HG02973 (cell line): ENCODE measurements around the gene TADA3.
A peak's percentile ranks its signal among the peaks of the same experiment; 100 is the strongest.

ENCODE experiments used
- ATAC-seq: cut with Tn5 transposase; IDR thresholded peaks from one replicate; pipeline ENCODE4 v1.9.1; 2021; ENCODE audit warnings: moderate library complexity; ENCODE audit not compliant: unreplicated experiment

TADA3 gene

DNA sequence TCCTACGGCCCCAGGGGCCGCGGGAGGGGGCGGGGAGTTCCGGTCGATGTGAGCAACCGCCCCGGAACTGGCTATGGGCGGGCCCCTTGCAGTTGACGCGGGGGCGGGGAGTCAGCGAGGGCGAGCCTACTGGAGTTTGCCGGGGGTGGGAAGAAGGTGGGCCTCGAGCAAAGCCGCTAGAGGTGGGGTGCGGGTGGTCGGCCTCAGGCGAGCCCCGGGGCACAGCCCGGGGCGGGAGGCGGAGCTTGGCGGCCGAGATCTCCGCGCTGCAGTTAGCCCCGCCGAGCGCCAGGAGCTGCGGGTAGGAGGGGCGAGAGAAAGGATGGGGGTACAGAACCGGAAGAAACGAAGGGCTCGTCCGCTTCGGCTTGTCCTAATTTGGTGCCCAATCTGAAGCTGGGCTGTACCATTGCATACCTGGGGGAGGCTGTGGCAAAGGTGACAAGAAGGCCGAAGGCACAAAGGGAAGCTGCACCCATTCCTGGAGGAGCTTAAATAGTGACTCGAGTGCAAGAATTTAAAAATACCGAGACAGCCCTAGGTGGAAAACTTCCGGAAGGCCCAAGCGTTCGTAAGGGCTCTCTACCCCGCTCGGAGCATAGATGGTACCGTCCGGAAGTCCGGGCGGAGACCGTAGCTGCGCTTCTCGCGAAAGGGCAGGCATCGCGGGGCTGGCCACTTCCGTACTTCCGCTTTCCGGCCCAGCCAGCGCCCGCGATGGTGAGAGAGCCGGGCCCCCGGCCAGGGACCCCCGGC lies at the start of gene TADA3, which contains the start of gene ARPC4:
Gene TADA3 (minus strand): TSS at position 69 of the 756 bp plus-strand sequence. CDS start 1,007 bp downstream, outside the sequence.
Gene ARPC4 (plus strand): TSS at position 678 of the 756 bp plus-strand sequence. CDS start 40 bp downstream, at position 718.
- peak; percentile 84 for ATAC-seq

DNA sequence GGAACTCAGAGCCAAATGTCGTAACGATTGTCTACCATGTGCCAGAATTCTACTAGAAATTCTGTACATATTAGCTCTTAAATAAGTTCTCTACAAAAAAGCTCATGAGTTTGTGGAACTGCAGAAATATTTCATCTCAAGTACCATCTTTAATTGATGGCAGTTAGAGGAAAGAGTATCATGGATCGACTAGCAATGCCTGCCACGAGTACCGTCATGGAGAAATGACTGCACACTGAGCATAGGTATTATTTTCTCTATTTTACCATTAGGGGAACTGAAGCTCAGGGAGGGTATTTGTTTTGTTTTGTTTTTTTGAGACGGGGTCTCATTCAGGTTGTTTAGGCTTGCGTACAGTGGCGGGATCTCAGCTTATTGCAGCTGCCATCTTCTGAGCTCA lies 48.7 kb upstream of the TADA3 start:
- no peak for ATAC-seq

GRCh38 chr3:9838856-9839255 lies 46.6 kb upstream of the TADA3 start:
- ATAC-seq = no peak

GRCh38 chr3:9837701-9838582 lies 45.7 kb upstream of the TADA3 start:
- no peak for ATAC-seq

DNA sequence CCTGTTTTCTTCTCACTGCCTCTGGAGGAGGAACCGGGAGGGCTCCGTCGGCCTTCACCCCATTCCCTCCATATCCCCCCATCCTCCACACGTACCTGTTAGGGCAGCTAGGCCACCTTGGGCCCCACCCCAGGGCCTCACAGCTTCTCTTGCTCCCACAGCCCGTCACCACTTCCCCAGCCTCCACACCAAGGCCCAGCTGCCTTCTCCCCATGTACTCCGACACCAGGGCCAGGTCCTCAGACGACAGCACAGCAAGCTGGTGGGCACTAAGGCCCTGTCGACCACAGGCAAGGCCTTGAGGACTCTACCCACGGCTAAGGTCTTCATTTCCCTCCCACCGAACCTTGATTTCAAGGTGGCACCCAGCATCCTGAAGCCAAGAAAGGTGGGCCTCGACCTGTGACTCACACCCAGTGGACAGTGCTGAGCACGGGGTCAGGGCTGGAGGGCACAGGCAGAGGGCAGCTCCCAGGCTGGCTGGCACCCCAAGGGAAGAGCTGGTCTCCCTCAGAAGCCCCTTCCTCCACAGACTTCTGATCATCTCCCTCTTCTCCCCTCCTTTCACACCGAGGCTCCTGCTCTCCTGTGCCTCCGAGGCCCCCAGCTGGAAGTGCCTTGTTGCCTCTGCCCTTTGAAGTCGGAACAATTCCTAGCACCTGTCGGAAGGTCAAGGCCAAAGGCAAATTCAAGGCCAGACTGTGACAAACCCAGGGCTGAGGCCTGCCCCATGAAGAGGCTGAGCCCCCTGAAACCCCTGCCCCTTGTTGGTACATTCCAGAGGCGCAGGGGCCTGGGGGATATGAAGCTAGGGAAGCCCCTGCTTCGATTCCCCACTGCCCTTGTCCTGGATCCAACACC lies 42.5 kb upstream of the TADA3 start:
- ATAC-seq = no peak

GRCh38 chr3:9833078-9833477 lies 40.8 kb upstream of the TADA3 start:
- ATAC-seq = no peak

DNA sequence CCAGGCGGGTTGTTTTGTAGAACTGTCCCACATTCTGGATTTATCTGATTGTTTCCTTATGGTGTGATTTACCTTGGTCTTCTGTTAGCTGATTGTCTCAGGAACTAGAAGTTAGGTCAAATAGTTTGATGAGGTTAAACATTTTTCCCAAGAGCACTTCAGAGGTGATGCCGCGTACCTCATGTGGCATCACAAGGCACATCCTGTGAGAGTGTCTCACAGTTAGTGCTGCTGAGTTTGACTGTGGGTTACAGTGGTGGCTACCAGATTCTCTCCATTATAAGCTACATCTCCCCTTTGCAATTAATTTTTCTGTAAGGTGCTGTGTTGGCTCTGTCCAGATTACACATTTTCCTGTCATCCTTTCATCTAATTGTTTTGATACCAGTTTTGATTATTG lies 39.0 kb upstream of the TADA3 start:
- no peak for ATAC-seq

GRCh38 chr3:9828801-9829755 lies 36.8 kb upstream of the TADA3 start:
- no peak for ATAC-seq

DNA sequence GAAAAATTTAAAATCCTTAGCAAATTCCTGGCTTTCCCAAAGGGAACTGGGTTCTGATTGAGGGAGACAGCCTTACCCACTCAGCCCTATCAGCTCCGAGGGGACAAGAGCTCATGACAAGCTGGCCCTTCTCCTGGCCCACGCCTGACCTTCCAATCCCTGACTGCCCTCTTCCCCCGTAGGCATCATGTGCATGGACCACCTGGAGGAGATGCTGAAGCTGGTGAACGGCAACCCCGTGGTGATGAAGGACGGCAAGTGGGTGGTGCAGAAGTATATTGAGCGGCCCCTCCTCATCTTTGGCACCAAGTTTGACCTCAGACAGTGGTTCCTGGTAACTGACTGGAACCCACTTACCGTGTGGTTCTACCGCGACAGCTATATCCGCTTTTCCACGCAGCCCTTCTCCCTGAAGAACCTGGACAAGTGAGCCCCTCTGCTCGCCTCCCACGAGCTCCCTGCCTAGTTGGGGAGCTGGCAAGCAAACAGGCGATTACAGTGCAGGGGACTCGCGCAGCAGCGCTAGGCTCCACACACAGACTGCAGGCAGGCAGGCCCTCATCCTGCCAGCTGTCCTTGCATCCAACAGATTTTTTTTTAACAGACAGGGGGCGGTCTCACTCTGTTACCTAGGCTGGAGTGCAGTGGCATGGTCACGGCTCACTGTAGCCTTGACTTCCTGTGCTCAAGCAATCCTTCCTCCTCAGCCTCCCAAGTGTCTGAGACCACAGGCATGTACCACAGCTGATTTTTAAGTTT lies 34.7 kb upstream of the TADA3 start:
- ATAC-seq = no peak

- no peak for ATAC-seq
These were observed 33.3 kb upstream of the TADA3 start for GRCh38 chr3:9825451-9826040.

DNA sequence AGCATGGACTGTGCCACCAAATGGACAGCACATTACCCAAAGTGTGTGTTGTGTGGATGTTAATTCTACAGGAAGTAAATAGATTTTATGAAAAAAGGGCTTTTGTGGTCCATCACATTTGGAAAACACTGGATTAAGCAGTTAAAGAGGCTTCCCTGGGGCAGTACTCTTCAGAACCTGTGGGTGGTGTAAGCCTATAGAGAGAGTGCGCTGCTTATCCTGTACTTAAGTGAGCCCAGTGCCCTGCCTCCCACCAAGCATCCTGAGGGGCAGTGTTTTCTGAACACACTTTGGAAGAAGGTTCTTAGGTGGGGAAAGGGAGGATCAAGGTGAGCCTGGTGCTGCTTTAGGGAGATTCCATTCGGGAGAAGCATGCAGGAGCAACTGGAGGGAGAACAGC lies 28.7 kb upstream of the TADA3 start:
- ATAC-seq = no peak

DNA sequence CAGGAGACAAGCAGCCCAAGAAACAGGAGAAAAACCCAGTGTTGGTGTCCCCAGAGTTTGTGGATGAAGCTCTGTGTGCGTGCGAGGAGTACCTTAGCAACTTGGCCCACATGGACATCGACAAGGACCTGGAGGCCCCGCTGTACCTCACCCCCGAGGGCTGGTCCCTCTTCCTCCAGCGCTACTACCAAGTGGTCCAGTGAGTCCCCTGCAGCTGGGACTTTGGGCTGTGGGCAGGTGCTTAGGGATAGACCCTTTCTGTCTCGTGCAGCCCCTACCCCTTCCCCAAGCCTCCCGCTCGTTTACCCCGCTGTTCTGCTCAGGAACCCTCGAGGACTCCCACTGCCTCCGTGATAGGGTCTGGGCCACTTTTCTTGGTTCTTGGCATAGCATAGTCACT lies 28.3 kb upstream of the TADA3 start:
- no peak for ATAC-seq

DNA sequence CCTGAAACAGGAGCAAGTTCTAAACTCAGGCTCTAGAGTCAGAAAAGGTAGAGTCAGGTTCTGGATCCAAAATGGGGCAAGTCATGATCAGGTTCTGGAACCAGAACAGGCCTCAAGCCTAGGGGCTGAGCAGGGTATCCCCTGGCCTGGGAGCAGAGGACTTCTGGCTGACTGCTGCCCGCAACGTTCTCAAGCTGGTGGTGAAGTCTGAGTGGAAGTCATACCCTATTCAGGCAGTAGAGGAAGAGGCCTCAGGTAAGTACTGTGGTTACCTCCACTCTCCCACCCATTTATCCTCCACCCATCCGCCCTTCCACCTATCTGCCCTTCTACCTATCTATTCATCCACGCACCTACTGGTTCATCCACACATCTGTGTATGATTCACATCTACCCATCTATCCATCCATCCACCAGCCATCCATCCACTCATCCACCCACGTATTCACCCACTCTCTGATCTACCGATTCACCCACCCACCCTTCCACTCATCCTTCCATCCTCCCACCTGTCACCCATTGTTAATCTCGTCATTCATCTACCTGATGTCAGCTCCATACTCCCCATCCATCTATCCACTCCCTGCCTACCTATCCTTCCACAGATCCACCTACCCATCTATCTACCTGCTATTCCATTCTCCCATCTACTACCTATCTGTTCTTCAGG lies 26.5 kb upstream of the TADA3 start:
- ATAC-seq = no peak

DNA sequence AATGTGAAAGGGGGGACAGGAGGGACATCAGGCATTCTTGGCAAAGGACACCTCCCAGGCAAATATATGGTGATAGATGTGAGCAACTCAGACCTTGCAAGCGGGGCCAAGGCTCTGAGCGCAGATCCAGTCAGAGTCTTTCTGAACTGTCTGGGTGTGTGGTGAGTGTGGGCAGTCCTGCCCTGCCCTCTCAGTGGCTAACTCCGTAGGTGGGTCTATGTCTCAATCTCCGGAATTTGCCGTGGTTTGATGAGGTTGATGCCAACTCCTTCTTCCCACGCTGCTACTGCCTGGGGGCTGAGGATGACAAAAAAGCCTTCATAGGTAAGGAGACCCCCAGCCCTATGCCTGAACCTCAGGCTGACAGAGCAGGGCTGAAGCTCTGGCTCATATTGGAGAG lies 25.2 kb upstream of the TADA3 start:
- no peak for ATAC-seq

DNA sequence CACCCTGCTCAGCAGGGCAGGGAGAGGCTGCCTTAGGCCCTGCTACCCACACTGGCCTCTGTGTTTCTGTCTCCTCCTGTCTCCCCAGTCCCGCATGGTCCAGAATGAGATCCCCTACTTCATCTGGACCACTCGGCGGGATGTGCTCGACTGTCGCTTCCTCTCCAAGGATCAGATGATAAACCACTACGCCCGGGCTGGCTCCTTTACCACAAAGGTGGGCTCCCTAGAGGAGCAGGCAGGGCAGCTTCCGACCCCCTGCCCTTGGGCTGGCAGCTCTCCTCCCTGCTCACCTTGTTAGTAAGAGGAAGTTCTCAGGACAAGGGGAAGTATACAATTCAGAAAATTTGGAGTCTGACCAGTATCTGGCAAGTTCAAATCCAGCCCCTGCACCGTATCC lies 23.7 kb upstream of the TADA3 start:
- no peak for ATAC-seq

DNA sequence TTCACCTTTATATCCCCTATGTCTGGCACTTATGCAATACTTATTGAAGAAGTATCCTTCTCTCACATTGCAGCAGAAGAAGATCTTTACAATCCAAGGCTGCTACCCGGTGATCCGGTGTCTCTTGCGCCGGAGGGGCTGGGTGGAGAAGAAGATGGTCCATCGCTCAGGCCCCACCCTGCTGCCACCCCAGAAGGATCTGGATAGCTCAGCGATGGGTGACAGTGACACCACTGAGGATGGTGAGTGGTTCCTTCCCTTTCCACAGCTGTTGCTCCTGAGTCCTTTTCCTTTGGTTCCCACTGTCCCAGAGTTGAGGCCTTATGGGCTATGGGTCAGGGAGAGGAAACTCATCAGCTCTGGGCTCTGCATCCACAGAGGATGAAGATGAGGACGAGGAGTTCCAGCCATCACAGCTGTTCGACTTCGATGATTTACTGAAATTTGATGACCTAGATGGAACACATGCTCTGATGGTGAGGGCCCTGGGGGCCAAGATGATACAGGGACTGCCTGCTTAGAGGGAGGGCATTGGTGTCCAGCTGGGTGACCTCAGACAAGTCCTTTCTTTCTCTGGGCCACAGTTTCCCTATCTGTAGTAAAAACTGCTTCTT lies 20.7 kb upstream of the TADA3 start:
- no peak for ATAC-seq

- no peak for ATAC-seq
These were observed 18.6 kb upstream of the TADA3 start for GRCh38 chr3:9810846-9811245.

DNA sequence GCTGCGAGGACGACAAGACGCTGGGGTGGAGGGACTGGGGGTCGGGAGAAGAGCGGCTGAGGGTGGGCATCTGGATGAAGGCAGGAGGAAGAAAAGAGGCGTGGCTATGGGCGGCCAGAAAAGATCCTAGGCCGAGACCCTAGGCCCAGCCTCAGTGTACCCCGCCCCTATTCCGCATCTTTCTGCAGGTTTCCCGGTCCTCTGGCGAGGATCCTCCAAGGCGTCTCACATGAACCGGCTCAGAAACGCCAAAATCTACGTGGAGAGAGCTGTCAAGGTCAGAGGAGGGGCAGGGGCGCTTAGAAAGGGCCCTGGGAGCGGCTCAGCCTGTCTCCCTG lies 18.1 kb upstream of the TADA3 start:
- no peak for ATAC-seq
